Fibroblast of villous mesenchyme (primary cell): Measurements from ENCODE around the gene RASSF5. TPM values are rescaled to one million over a fixed set of nuclear protein-coding genes. Genes with fewer than 3 reads are reported as not detected.

Source experiments
- DNase-seq: peaks from one replicate; pipeline ENCODE4 v3.0.0-alpha.2; 2010; ENCODE audit warnings: low read depth
- H3K4me3 ChIP-seq: 2 replicates; pipeline ENCODE4 v1.5.1; 2011; ENCODE audit warnings: low read depth, mild to moderate bottlenecking, low read length
- CTCF ChIP-seq: IDR thresholded peaks from 2 replicates; pipeline ENCODE4 v1.5.1; 2012; ENCODE audit warnings: low read depth, mild to moderate bottlenecking, low read length; ENCODE audit not compliant: insufficient read depth
- total RNA-seq: library from RNA; depleted of rRNA; stranded (reverse); fragments of >200 nt; gene quantifications from 2 replicates; pipeline ENCODE4 v1.2.3, GENCODE V29; 2012

Gene RASSF5
- total RNA-seq, 1 donor: 0.86 TPM

- no peak overlapping the region for H3K4me3 ChIP-seq
- no peak for DNase-seq
- TF ChIP-seq CTCF: no peak
These were observed 34.0 kb downstream of the RASSF5 start for GRCh38 chr1:206541236-206541833.

GRCh38 chr1:206544562-206545257, 37.4 kb downstream of the RASSF5 start:
- peak; percentile 95 for TF ChIP-seq CTCF
- DNase-seq: peak; percentile 47
- no peak overlapping the region for H3K4me3 ChIP-seq

GRCh38 chr1:206545351-206545750, 38.0 kb downstream of the RASSF5 start:
- DNase-seq: no peak

GRCh38 chr1:206547104-206547503, 39.8 kb downstream of the RASSF5 start:
- TF ChIP-seq CTCF: no peak
- no peak overlapping the region for H3K4me3 ChIP-seq

More at GRCh38 chr1:206545351-206545750, 38.0 kb downstream of the RASSF5 start:
- H3K4me3 ChIP-seq: no peak overlapping the region
- no peak for TF ChIP-seq CTCF

GRCh38 chr1:206550446-206550845, 43.1 kb downstream of the RASSF5 start:
- no peak for DNase-seq
- no peak for TF ChIP-seq CTCF

More at GRCh38 chr1:206547104-206547503, 39.8 kb downstream of the RASSF5 start:
- no peak for DNase-seq

GRCh38 chr1:206551296-206551985, 44.1 kb downstream of the RASSF5 start:
- no peak for DNase-seq
- H3K4me3 ChIP-seq: no peak overlapping the region
- TF ChIP-seq CTCF: no peak

More at GRCh38 chr1:206550446-206550845, 43.1 kb downstream of the RASSF5 start:
- H3K4me3 ChIP-seq: no peak overlapping the region
